Peyer's patch (tissue), 4 donors: ENCODE results near the gene OSBPL10. TPM values are rescaled to one million over a fixed set of nuclear protein-coding genes. Genes with fewer than 3 reads are reported as not detected.
A peak's percentile ranks its signal among the peaks of the same experiment; 100 is the strongest.

Experiments used
- DNase-seq, 3 donors: peaks; one replicate each; pipeline ENCODE4 v3.0.0-alpha.2; 2017 to 2019
- H3K27ac ChIP-seq, 4 donors: fragments of 200-600 bp; sonication (generic); one replicate each; pipeline ENCODE4 v1.5.1; 2016 to 2019
- H3K27me3 ChIP-seq, 2 donors: fragments of 200-600 bp; sonication (generic); one replicate each; pipeline ENCODE4 v1.5.1; 2019
- H3K36me3 ChIP-seq, 3 donors: fragments of 200-600 bp; sonication (generic); one replicate each; pipeline ENCODE4 v1.5.1; 2016 to 2019
- H3K4me1 ChIP-seq, 4 donors: fragments of 200-600 bp; sonication (generic); one replicate each; pipeline ENCODE4 v1.5.1; 2016 to 2019
- H3K4me3 ChIP-seq, 4 donors: fragments of 200-600 bp; sonication (generic); 1 replicate in 3 of 4; 2 replicates in 1 of 4; pipeline ENCODE4 v1.5.1; 2016 to 2019; ENCODE audit warnings: mild to moderate bottlenecking in 1 of 4
- H3K9me3 ChIP-seq, 4 donors: fragments of 200-600 bp; sonication (generic); one replicate each; pipeline ENCODE4 v1.5.1; 2016 to 2019; ENCODE audit warnings: mild to moderate bottlenecking in 1 of 4
- POLR2A ChIP-seq, 2 donors: fragments of 450-650 bp; IDR thresholded peaks; one replicate each; pipeline ENCODE4 v1.5.1; 2017; ENCODE audit warnings: antibody characterized with exemption in 2 of 2, mild to moderate bottlenecking in 2 of 2, moderate library complexity in 2 of 2
- total RNA-seq, 4 donors: library from RNA; depleted of rRNA; stranded (reverse); fragments of >200 nt; gene quantifications; one replicate each; pipeline ENCODE4 v1.1.0, GENCODE V29; 2016
- TF ChIP-seq, protein P1 (sequence below), 6 experiments: fragments of 450-650 bp in 4 of 6; fragments of 200-600 bp in 2 of 6; sonication (generic) in 1 of 6; IDR thresholded peaks; one replicate each; pipeline ENCODE4 v1.5.1; 2017 to 2019; ENCODE audit warnings: antibody characterized with exemption in 6 of 6, mild to moderate bottlenecking in 3 of 6, moderate library complexity in 1 of 6

The OSBPL10 gene
- total RNA-seq, 4 donors from 2014 or later: 18.5 to 128 (median 60.5) TPM

- H3K4me1 ChIP-seq: peaks cover 0 to 3% (median 0%) of the 10 kb centered on the region in 4 donors
- no peaks in the 10 kb centered on the region for H3K9me3 ChIP-seq
- no peak overlapping the region for H3K27ac ChIP-seq
- no peak for DNase-seq
- no peaks in the 10 kb centered on the region for H3K36me3 ChIP-seq
- H3K4me3 ChIP-seq: no peak overlapping the region
- TF ChIP-seq, protein P1, sequence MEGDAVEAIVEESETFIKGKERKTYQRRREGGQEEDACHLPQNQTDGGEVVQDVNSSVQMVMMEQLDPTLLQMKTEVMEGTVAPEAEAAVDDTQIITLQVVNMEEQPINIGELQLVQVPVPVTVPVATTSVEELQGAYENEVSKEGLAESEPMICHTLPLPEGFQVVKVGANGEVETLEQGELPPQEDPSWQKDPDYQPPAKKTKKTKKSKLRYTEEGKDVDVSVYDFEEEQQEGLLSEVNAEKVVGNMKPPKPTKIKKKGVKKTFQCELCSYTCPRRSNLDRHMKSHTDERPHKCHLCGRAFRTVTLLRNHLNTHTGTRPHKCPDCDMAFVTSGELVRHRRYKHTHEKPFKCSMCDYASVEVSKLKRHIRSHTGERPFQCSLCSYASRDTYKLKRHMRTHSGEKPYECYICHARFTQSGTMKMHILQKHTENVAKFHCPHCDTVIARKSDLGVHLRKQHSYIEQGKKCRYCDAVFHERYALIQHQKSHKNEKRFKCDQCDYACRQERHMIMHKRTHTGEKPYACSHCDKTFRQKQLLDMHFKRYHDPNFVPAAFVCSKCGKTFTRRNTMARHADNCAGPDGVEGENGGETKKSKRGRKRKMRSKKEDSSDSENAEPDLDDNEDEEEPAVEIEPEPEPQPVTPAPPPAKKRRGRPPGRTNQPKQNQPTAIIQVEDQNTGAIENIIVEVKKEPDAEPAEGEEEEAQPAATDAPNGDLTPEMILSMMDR (IDR thresholded peaks at IDR 0.05): no peak
- no peak for TF ChIP-seq POLR2A (IDR thresholded peaks at IDR 0.05)
- H3K27me3 ChIP-seq: no peaks in the 10 kb centered on the region
Measured at GRCh38 chr3:31976302-31976701, 4.8 kb downstream of the OSBPL10 start.

- Histone ChIP-seq H3K9me3 (no peaks in the 10 kb centered on the region), H3K4me1 (peaks cover 0 to 3% (median 0%) of the 10 kb centered on the region in 4 donors), H3K27me3 (no peaks in the 10 kb centered on the region), H3K4me3 (no peak overlapping the region), H3K36me3 (no peaks in the 10 kb centered on the region), H3K27ac (no peak overlapping the region)
- DNase-seq: no peak
- no peak for TF ChIP-seq POLR2A (IDR thresholded peaks at IDR 0.05)
- TF ChIP-seq, protein P1 (IDR thresholded peaks at IDR 0.05): no peak
Measured at GRCh38 chr3:31974964-31975363, 6.1 kb downstream of the OSBPL10 start.

- no peaks in the 10 kb centered on the region for H3K27me3 ChIP-seq
- H3K27ac ChIP-seq: no peak overlapping the region
- H3K4me1 ChIP-seq: peaks cover 0 to under 1% (median 0%) of the 10 kb centered on the region in 4 donors
- DNase-seq: no peak
- H3K4me3 ChIP-seq: no peak overlapping the region
- no peaks in the 10 kb centered on the region for H3K9me3 ChIP-seq
- no peaks in the 10 kb centered on the region for H3K36me3 ChIP-seq
- no peak for TF ChIP-seq POLR2A (IDR thresholded peaks at IDR 0.05)
- TF ChIP-seq, protein P1 (IDR thresholded peaks at IDR 0.05): no peak
Measured at GRCh38 chr3:31974471-31974870, 6.6 kb downstream of the OSBPL10 start.

DNA sequence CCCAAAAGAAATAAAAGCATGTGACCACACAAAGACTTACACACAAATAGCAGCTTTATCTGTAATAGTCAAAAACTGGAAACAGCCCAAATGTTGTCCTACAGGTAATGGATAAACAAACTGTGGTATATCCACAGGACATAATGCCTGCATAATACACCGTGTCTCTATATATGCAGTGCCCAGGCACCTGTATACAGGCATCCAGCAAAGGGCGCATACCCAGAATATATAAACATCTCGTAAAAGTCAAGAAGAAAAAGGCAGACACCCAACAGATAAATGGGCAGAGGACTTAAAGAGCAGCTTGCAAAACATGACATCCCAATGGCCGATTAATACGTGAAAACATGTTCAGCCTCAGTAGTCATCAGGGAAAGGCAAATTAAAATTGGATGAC, 7.2 kb downstream of the OSBPL10 start:
- Histone ChIP-seq H3K9me3 (no peaks in the 10 kb centered on the region), H3K36me3 (no peaks in the 10 kb centered on the region), H3K4me3 (no peak overlapping the region), H3K27me3 (no peaks in the 10 kb centered on the region), H3K4me1 (peaks cover 0 to 2% (median 0%) of the 10 kb centered on the region in 4 donors), H3K27ac (peak overlapping the region in 1 of 4 donors; percentile 59)
- no peak for DNase-seq
- TF ChIP-seq POLR2A (IDR thresholded peaks at IDR 0.05): no peak
- TF ChIP-seq, protein P1 (IDR thresholded peaks at IDR 0.05): no peak

- DNase-seq: no peak
- Histone ChIP-seq H3K9me3 (no peaks in the 10 kb centered on the region), H3K27me3 (no peaks in the 10 kb centered on the region), H3K4me3 (no peak overlapping the region), H3K4me1 (peaks cover 0 to 6% (median 0%) of the 10 kb centered on the region in 4 donors), H3K36me3 (no peaks in the 10 kb centered on the region), H3K27ac (peak overlapping the region in 1 of 4 donors; percentile 59)
- no peak for TF ChIP-seq POLR2A (IDR thresholded peaks at IDR 0.05)
- TF ChIP-seq, protein P1 (IDR thresholded peaks at IDR 0.05): no peak
Measured at GRCh38 chr3:31973081-31973480, 8.0 kb downstream of the OSBPL10 start.

DNA sequence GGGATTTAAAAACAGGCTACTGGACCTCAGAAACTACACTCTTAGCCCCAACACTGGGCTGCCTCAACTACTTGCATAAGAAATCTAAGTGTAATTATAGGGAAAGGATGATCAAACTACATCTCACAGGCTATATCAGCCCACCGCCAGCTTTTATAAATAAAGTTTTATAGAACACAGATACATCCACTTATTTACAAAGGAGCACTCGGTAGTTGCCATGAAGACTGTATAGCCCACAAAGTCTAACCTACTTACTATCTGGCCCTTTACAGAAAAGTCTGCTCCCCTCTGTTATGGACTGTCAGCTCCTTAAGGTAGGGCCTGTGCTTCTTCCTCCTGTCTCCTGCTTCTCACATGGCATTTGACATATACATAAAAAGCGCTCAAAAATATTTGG, 9.5 kb downstream of the OSBPL10 start:
- no peak overlapping the region for H3K4me3 ChIP-seq
- no peaks in the 10 kb centered on the region for H3K9me3 ChIP-seq
- H3K27me3 ChIP-seq: no peaks in the 10 kb centered on the region
- peak overlapping the region in 1 of 4 donors; percentile 59 for H3K27ac ChIP-seq
- no peak for TF ChIP-seq POLR2A (IDR thresholded peaks at IDR 0.05)
- TF ChIP-seq, protein P1 (IDR thresholded peaks at IDR 0.05): no peak
- no peaks in the 10 kb centered on the region for H3K36me3 ChIP-seq
- DNase-seq: no peak
- H3K4me1 ChIP-seq: peaks cover 0 to 6% (median 0%) of the 10 kb centered on the region in 4 donors
